HepG2 (cell line): ENCODE data around the gene KLF9. TPM values are rescaled to one million over a fixed set of nuclear protein-coding genes. Genes with fewer than 3 reads are reported as not detected.

Experiments
- CEBPZ ChIP-seq: IDR thresholded peaks from 2 replicates; pipeline ENCODE4 v1.6.1; 2012; ENCODE audit warnings: low read length, improper control_type of control experiment
- KDM3A ChIP-seq: IDR thresholded peaks from 2 replicates; pipeline ENCODE4 v1.6.1; 2018; ENCODE audit warnings: low read depth, missing compliant biosample characterization
- KLF11 ChIP-seq: IDR thresholded peaks from 2 replicates; pipeline ENCODE4 v1.6.1; 2016; ENCODE audit warnings: missing compliant biosample characterization
- KMT2B ChIP-seq: IDR thresholded peaks from 2 replicates; pipeline ENCODE4 v1.6.1; 2016; ENCODE audit warnings: missing genetic modification reagents, missing compliant biosample characterization
- PITX1 ChIP-seq: sonication (generic); formaldehyde crosslinking; IDR thresholded peaks from 2 replicates; pipeline ENCODE4 v1.5.1; 2020; ENCODE audit warnings: mild to moderate bottlenecking, missing genetic modification reagents
- POLR2A ChIP-seq, 2 experiments: IDR thresholded peaks; 2 replicates each; pipeline ENCODE4 v1.6.1; 2011; ENCODE audit warnings: low read depth in 2 of 2, low read length in 2 of 2, mild to moderate bottlenecking in 1 of 2, moderate library complexity in 1 of 2; ENCODE audit not compliant: insufficient read depth in 1 of 2
- PRDM10 ChIP-seq: sonication (generic); formaldehyde crosslinking; IDR thresholded peaks from 2 replicates; pipeline ENCODE4 v1.4.0; 2020; ENCODE audit warnings: low read depth, missing genetic modification reagents
- RARG ChIP-seq: sonication (generic); formaldehyde crosslinking; IDR thresholded peaks from 2 replicates; pipeline ENCODE4 v1.4.0; 2020; ENCODE audit warnings: low read depth, mild to moderate bottlenecking, missing genetic modification reagents
- REXO4 ChIP-seq: sonication (generic); formaldehyde crosslinking; IDR thresholded peaks from 2 replicates; pipeline ENCODE4 v1.8.0; 2022; ENCODE audit warnings: missing genetic modification reagents, mild to moderate bottlenecking, borderline replicate concordance
- RNF2 ChIP-seq: fragments of 450-650 bp; conservative IDR thresholded peaks from 2 replicates; pipeline ENCODE4 v1.6.1; 2016; ENCODE audit warnings: low read depth
- ZBED4 ChIP-seq: sonication (generic); formaldehyde crosslinking; IDR thresholded peaks from 2 replicates; pipeline ENCODE4 v1.4.0; 2020; ENCODE audit warnings: missing genetic modification reagents, borderline replicate concordance
- ZC3H13 ChIP-seq: sonication (generic); formaldehyde crosslinking; IDR thresholded peaks from 2 replicates; pipeline ENCODE4 v1.8.1; 2023; ENCODE audit warnings: mild to moderate bottlenecking, missing genetic modification reagents, moderate library complexity
- ZMYM3 ChIP-seq: sonication (generic); formaldehyde crosslinking; IDR thresholded peaks from 2 replicates; pipeline ENCODE4 v1.5.1; 2020; ENCODE audit warnings: mild to moderate bottlenecking, missing genetic modification reagents
- ZNF235 ChIP-seq: sonication (generic); formaldehyde crosslinking; IDR thresholded peaks from 2 replicates; pipeline ENCODE4 v1.8.1; 2023; ENCODE audit warnings: mild to moderate bottlenecking, missing genetic modification reagents, borderline replicate concordance
- ZNF317 ChIP-seq: sonication (generic); formaldehyde crosslinking; IDR thresholded peaks from 2 replicates; pipeline ENCODE4 v1.5.0; 2020; ENCODE audit warnings: mild to moderate bottlenecking, missing genetic modification reagents
- ZNF367 ChIP-seq: sonication (generic); formaldehyde crosslinking; IDR thresholded peaks from 2 replicates; pipeline ENCODE4 v1.4.0; 2020; ENCODE audit warnings: missing genetic modification reagents, borderline replicate concordance
- ZNF576 ChIP-seq: sonication (generic); formaldehyde crosslinking; IDR thresholded peaks from 2 replicates; pipeline ENCODE4 v1.4.0; 2020; ENCODE audit warnings: mild to moderate bottlenecking, missing genetic modification reagents
- ZNF850 ChIP-seq: sonication (generic); formaldehyde crosslinking; conservative IDR thresholded peaks from 2 replicates; pipeline ENCODE4 v1.9.0; 2021; ENCODE audit warnings: mild to moderate bottlenecking, missing genetic modification reagents
- polyA plus RNA-seq, 8 experiments: library from polyadenylated mRNA; depleted of rRNA in 3 of 8; stranded (reverse) in 7 of 8; unstranded in 1 of 8; fragments of >200 nt; fragmentation: Illumina TruSeq in 4 of 8; extraction: Trizol in 4 of 8; gene quantifications; 2 replicates each; pipeline versions ENCODE4 v1.2.1 to v1.2.3, GENCODE V29; 2011 to 2016; ENCODE audit warnings: low read depth in 4 of 8, missing spikeins in 1 of 8, mixed read lengths in 1 of 8; ENCODE audit not compliant: insufficient read depth in 1 of 8
- total RNA-seq, 5 experiments: library from RNA; depleted of rRNA; stranded (reverse); fragments of >200 nt; fragmentation: Illumina TruSeq; extraction: Trizol; gene quantifications; 2 replicates each; pipeline ENCODE4 v1.2.3, GENCODE V29; 2016; ENCODE audit warnings: low read depth in 1 of 5

KLF9 gene
- total and polyA plus RNA-seq, 2 of the 13 experiments (the other 11 are each of a cell fraction or from before 2014, with no cell fraction given) = 5.7 to 7.2 TPM

GRCh38 chr9:70418822-70419555, 4.5 kb upstream of the KLF9 start (continued):
- no peak; the same call in 1 of the 2 replicates for TF ChIP-seq KDM3A (CRISPR knock-in tag)
- TF ChIP-seq ZNF317 = no peak
- peak in 1 of 2 experiments; percentile 60; a peak in 1 of 4 replicates for TF ChIP-seq POLR2A (IDR thresholded peaks at IDR 0.05; ENCODE audit: insufficient read depth in 1 of 2, low read depth in 2 of 2, low read length in 2 of 2)
- 0 out of 2 replicates have a peak, but pooled peaks have one; percentile 36 for TF ChIP-seq ZNF367 (CRISPR knock-in tag)
- TF ChIP-seq REXO4 (CRISPR knock-in tag) = 0 out of 2 replicates have a peak, but pooled peaks have one; percentile 1
- no peak for TF ChIP-seq ZMYM3
- peak; percentile 18; the same call in 1 of the 2 replicates for TF ChIP-seq PITX1 (CRISPR knock-in tag)
- TF ChIP-seq ZC3H13 = no peak
- 0 out of 2 replicates have a peak, but pooled peaks have one; percentile 20 for TF ChIP-seq RNF2
- no peak for TF ChIP-seq CEBPZ
- no peak for TF ChIP-seq ZNF235 (CRISPR knock-in tag)
- peak; percentile 20; the same call in 1 of the 2 replicates for TF ChIP-seq ZBED4
- TF ChIP-seq PRDM10 (CRISPR knock-in tag) = 0 out of 2 replicates have a peak, but pooled peaks have one; percentile 13
- TF ChIP-seq RARG = no peak
- no peak for TF ChIP-seq ZNF850 (CRISPR knock-in tag)
- TF ChIP-seq KMT2B (CRISPR knock-in tag) = no peak
- no peak for TF ChIP-seq KLF11 (CRISPR knock-in tag)
- no peak for TF ChIP-seq ZNF576 (CRISPR knock-in tag)
